ENCODE data around the gene SRSF1.

GRCh38 chr17:58002973-58003372, 4.1 kb downstream of the SRSF1 start:
- TF ChIP-seq EZH2 (optimal IDR thresholded peaks at IDR 0.05; ENCODE audit: low read depth, low read length) (no peak), CTCF (IDR thresholded peaks at IDR 0.05; ENCODE audit: low read length) (no peak)

All from MM.1S (cell line).